Mucosa of descending colon (tissue), 3 donors: ENCODE measurements around the gene DNM3. TPM values are rescaled to one million over a fixed set of nuclear protein-coding genes. Genes with fewer than 3 reads are reported as not detected.

Experiments
- ATAC-seq: fragments of 200-7000 bp; cut with Tn5 transposase; one replicate; pipeline ENCODE4 v1.9.1; 2020; ENCODE audit warnings: mild to moderate bottlenecking, moderate library complexity
- DNase-seq, 3 donors: peaks; one replicate each; pipeline ENCODE4 v3.0.0-alpha.2; 2020
- H3K36me3 ChIP-seq: fragments of 200-600 bp; one replicate; pipeline ENCODE4 v1.8.0; 2021; ENCODE audit warnings: low read depth, mild to moderate bottlenecking
- H3K4me1 ChIP-seq: fragments of 200-600 bp; one replicate; pipeline ENCODE4 v1.8.0; 2021; ENCODE audit warnings: low read depth, mild to moderate bottlenecking
- H3K4me3 ChIP-seq: fragments of 200-600 bp; one replicate; pipeline ENCODE4 v1.8.0; 2021; ENCODE audit warnings: mild to moderate bottlenecking
- H3K9me3 ChIP-seq: fragments of 200-600 bp; one replicate; pipeline ENCODE4 v1.8.0; 2021; ENCODE audit warnings: mild to moderate bottlenecking
- CTCF ChIP-seq: fragments of 200-600 bp; IDR thresholded peaks from one replicate; pipeline ENCODE4 v1.8.0; 2022; ENCODE audit warnings: antibody characterized with exemption, mild to moderate bottlenecking
- intact Hi-C, 2 donors: fragments of 100-400 bp; cut with DNase I in 1 of 2; cut with micrococcal nuclease in 1 of 2; formaldehyde crosslinking; loops; one replicate each; pipeline versions ENCODE4 v1.11.0 to v1.11.1; 2022; cut with DNase I, micrococcal nuclease
- total RNA-seq, 3 donors: library from RNA; stranded (reverse); fragmentation: NEBNext Ultra II Directional in 2 of 3; extraction: Animal tissue kit (Norgen Biotek cat#: 25700) in 2 of 3; gene quantifications; one replicate each; pipeline versions ENCODE4 v1.2.1 to v1.2.4, GENCODE V29; 2021 to 2023
- donor health status: DM: no; HTN: no; CAD: no; lungs with moderate emphysema.
- donor health status: DM: no; HTN: no; CAD: no.
- donor health status: DM: no; HTN: yes; CAD: no.

The DNM3 gene
- total RNA-seq, 3 donors from 2014 or later, result 1.4 to 6.4 (median 2.1) TPM

- H3K36me3 ChIP-seq, result no peaks in the 10 kb centered on the region
- TF ChIP-seq CTCF, result no peak
- no peaks in the 10 kb centered on the region for H3K9me3 ChIP-seq
- intact Hi-C loops, result no loop called here
- no peak overlapping the region for H3K4me3 ChIP-seq
- DNase-seq (no peak), ATAC-seq (no peak)
- H3K4me1 ChIP-seq, result no peaks in the 10 kb centered on the region
Measured at GRCh38 chr1:172112576-172112975, 271.3 kb downstream of the DNM3 start.

- ATAC-seq (peak; percentile 61), DNase-seq (peak in 1 of 3 donors; percentile 14)
- H3K4me1 ChIP-seq, result no peaks in the 10 kb centered on the region
- H3K4me3 ChIP-seq, result no peak overlapping the region
- no peaks in the 10 kb centered on the region for H3K36me3 ChIP-seq
- no peak for TF ChIP-seq CTCF
- H3K9me3 ChIP-seq, result no peaks in the 10 kb centered on the region
- intact Hi-C loops, result no loop called here
Measured at GRCh38 chr1:172117800-172118199, 276.5 kb downstream of the DNM3 start.

- intact Hi-C loops, result no loop called here
- Histone ChIP-seq H3K4me1 (no peaks in the 10 kb centered on the region), H3K9me3 (no peaks in the 10 kb centered on the region), H3K4me3 (no peak overlapping the region), H3K36me3 (no peaks in the 10 kb centered on the region)
- no peak for TF ChIP-seq CTCF
- DNase-seq (no peak), ATAC-seq (no peak)
Measured at GRCh38 chr1:172118618-172119017, 277.3 kb downstream of the DNM3 start.

- no peak for TF ChIP-seq CTCF
- intact Hi-C loops, result no loop called here
- H3K9me3 ChIP-seq, result no peaks in the 10 kb centered on the region
- ATAC-seq, result no peak
- no peaks in the 10 kb centered on the region for H3K4me1 ChIP-seq
- no peaks in the 10 kb centered on the region for H3K36me3 ChIP-seq
- H3K4me3 ChIP-seq, result no peak overlapping the region
- DNase-seq, result no peak
Measured at GRCh38 chr1:172119184-172119583, 277.9 kb downstream of the DNM3 start.

GRCh38 chr1:172120381-172120780 is 279.1 kb downstream of the DNM3 start:
- H3K4me1 ChIP-seq, result no peaks in the 10 kb centered on the region
- TF ChIP-seq CTCF, result no peak
- H3K4me3 ChIP-seq, result no peak overlapping the region
- no peaks in the 10 kb centered on the region for H3K9me3 ChIP-seq
- no peak for DNase-seq
- no peak for ATAC-seq
- intact Hi-C loops, result no loop called here
- no peaks in the 10 kb centered on the region for H3K36me3 ChIP-seq

- no peak for TF ChIP-seq CTCF
- Histone ChIP-seq H3K36me3 (no peaks in the 10 kb centered on the region), H3K9me3 (no peaks in the 10 kb centered on the region), H3K4me3 (no peak overlapping the region), H3K4me1 (no peaks in the 10 kb centered on the region)
- intact Hi-C loops, result no loop called here
- DNase-seq, result no peak
- no peak for ATAC-seq
Measured at GRCh38 chr1:172121081-172121717, 279.9 kb downstream of the DNM3 start.
